Measurements from ENCODE around the gene YEATS2.

The YEATS2 gene

GRCh38 chr3:183823963-183824362 lies 126.4 kb downstream of the YEATS2 start:
- peak overlapping the region; percentile 47 for H3K4me3 ChIP-seq (ENCODE audit: severe bottlenecking)
- no peak for DNase-seq (ENCODE audit: low spot score)
- no peaks in the 10 kb centered on the region for H3K27me3 ChIP-seq (ENCODE audit: insufficient read depth, poor library complexity, severe bottlenecking)
- ATAC-seq (ENCODE audit: low read depth) = no peak
- H3K4me1 ChIP-seq (ENCODE audit: insufficient read depth, poor library complexity, severe bottlenecking) = peaks cover 7% of the 10 kb centered on the region
- H3K27ac ChIP-seq (ENCODE audit: poor library complexity, severe bottlenecking) = no peak overlapping the region
- TF ChIP-seq, protein P1, sequence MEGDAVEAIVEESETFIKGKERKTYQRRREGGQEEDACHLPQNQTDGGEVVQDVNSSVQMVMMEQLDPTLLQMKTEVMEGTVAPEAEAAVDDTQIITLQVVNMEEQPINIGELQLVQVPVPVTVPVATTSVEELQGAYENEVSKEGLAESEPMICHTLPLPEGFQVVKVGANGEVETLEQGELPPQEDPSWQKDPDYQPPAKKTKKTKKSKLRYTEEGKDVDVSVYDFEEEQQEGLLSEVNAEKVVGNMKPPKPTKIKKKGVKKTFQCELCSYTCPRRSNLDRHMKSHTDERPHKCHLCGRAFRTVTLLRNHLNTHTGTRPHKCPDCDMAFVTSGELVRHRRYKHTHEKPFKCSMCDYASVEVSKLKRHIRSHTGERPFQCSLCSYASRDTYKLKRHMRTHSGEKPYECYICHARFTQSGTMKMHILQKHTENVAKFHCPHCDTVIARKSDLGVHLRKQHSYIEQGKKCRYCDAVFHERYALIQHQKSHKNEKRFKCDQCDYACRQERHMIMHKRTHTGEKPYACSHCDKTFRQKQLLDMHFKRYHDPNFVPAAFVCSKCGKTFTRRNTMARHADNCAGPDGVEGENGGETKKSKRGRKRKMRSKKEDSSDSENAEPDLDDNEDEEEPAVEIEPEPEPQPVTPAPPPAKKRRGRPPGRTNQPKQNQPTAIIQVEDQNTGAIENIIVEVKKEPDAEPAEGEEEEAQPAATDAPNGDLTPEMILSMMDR (IDR thresholded peaks at IDR 0.05; ENCODE audit: poor library complexity, severe bottlenecking) = peak; percentile 31
- H3K36me3 ChIP-seq (ENCODE audit: low read depth) = no peaks in the 10 kb centered on the region
- H3K9me3 ChIP-seq (ENCODE audit: severe bottlenecking) = no peaks in the 10 kb centered on the region

GRCh38 chr3:183824761-183825455 lies 127.3 kb downstream of the YEATS2 start:
- 0 out of 2 replicates have a peak, but pooled peaks cover 5% of the 10 kb centered on the region for H3K36me3 ChIP-seq (ENCODE audit: low read depth)
- H3K4me1 ChIP-seq (ENCODE audit: insufficient read depth, poor library complexity, severe bottlenecking) = peaks cover 7% of the 10 kb centered on the region
- no peaks in the 10 kb centered on the region for H3K27me3 ChIP-seq (ENCODE audit: insufficient read depth, poor library complexity, severe bottlenecking)
- no peaks in the 10 kb centered on the region for H3K9me3 ChIP-seq (ENCODE audit: severe bottlenecking)
- DNase-seq (ENCODE audit: low spot score) = no peak
- peak; percentile 51 for ATAC-seq (ENCODE audit: low read depth)
- TF ChIP-seq, protein P1 (IDR thresholded peaks at IDR 0.05; ENCODE audit: poor library complexity, severe bottlenecking) = no peak
- peak overlapping the region; percentile 47 for H3K4me3 ChIP-seq (ENCODE audit: severe bottlenecking)
- peak overlapping the region; percentile 32 for H3K27ac ChIP-seq (ENCODE audit: poor library complexity, severe bottlenecking)

DNA sequence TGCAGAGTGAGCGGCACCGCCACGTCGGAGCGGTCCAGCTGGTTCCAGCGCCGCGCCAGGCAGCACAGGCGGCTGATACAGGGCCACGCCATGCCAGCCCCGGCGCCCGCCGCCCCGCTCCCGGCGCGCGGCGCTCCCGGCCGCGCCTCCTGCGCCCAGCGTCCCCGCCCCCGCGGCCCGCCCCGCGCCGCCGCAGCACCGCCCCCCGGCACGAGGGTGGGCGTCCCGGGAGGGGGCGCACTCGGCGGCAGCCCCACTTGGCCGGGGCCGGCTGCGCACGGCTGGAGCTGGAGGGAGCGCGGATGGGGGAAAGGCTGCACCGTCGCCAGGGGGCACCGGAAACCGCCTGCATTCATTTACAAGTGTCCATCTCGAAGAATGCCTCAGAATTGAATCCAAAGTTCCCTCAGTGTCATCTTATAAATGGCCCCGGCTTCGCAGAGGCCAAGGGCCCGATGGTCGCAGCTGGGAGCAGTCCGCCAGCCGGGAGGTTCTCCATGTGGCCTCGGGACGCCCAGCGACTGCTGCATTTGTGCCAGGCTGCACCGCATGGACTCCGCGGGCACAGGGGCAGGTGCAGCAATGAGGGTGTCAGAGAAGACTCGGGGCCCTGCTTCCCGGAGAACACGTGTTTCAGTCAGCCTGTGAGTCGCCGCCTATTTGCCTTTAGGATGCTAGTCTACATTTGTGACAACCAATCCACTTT lies 128.0 kb downstream of the YEATS2 start, which contains the start of gene MAP6D1:
Gene MAP6D1 (minus strand): TSS at position 122 of the 706 bp plus-strand sequence. CDS start 30 bp downstream, at position 92.
- H3K27ac ChIP-seq (ENCODE audit: poor library complexity, severe bottlenecking) = peak within 1 kb of the TSS; percentile 32
- peaks cover 7% of the 10 kb centered on the region for H3K4me1 ChIP-seq (ENCODE audit: insufficient read depth, poor library complexity, severe bottlenecking)
- ATAC-seq (ENCODE audit: low read depth) = peak; percentile 48
- no peaks in the 10 kb centered on the region for H3K9me3 ChIP-seq (ENCODE audit: severe bottlenecking)
- no peaks in the 10 kb centered on the region for H3K27me3 ChIP-seq (ENCODE audit: insufficient read depth, poor library complexity, severe bottlenecking)
- peaks cover 8% of the 10 kb centered on the region for H3K36me3 ChIP-seq (ENCODE audit: low read depth)
- TF ChIP-seq, protein P1 (IDR thresholded peaks at IDR 0.05; ENCODE audit: poor library complexity, severe bottlenecking) = peak; percentile 70
- peak within 1 kb of the TSS; percentile 47 for H3K4me3 ChIP-seq (ENCODE audit: severe bottlenecking)
- no peak for DNase-seq (ENCODE audit: low spot score)

- peaks cover 19% of the 10 kb centered on the region for H3K36me3 ChIP-seq (ENCODE audit: low read depth)
- H3K27ac ChIP-seq (ENCODE audit: poor library complexity, severe bottlenecking) = no peak overlapping the region
- TF ChIP-seq, protein P1 (IDR thresholded peaks at IDR 0.05; ENCODE audit: poor library complexity, severe bottlenecking) = no peak
- no peaks in the 10 kb centered on the region for H3K27me3 ChIP-seq (ENCODE audit: insufficient read depth, poor library complexity, severe bottlenecking)
- no peak overlapping the region for H3K4me3 ChIP-seq (ENCODE audit: severe bottlenecking)
- H3K9me3 ChIP-seq (ENCODE audit: severe bottlenecking) = no peaks in the 10 kb centered on the region
- no peak for DNase-seq (ENCODE audit: low spot score)
- ATAC-seq (ENCODE audit: low read depth) = no peak
- H3K4me1 ChIP-seq (ENCODE audit: insufficient read depth, poor library complexity, severe bottlenecking) = peaks cover 7% of the 10 kb centered on the region
These were observed 129.1 kb downstream of the YEATS2 start for GRCh38 chr3:183826448-183827250.

All from RWPE2 (cell line).